ENCODE data around the gene ING3. TPM values are rescaled to one million over a fixed set of nuclear protein-coding genes. Genes with fewer than 3 reads are reported as not detected.
"Not testable (repeated sequence)": the region's sequence is repeated elsewhere in the genome, so short reads cannot be mapped to it uniquely, and the experiment has no call there.

The ING3 gene
- total and polyA plus RNA-seq, 10 donors, result 10.2 to 40.9 (median 29.1) TPM

DNA sequence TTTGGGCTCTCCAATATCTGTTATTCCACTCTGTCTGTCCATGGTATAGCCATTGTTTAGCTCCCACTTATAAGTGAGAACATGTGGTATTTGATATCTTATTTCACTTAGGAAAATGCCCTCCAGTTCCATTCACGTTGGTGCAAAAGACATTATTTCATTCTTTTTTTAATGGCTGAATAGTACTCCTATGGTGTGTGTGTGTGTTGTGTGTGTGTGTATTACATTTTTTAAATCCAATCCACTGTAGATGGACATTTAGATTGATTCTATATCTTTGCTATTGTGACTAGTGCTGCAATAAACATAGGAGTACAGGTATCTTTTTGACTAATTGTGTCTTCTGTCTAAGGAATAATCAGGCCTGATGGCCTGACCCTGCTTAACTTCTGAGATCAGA lies 30.5 kb downstream of the ING3 start:
- DNase-seq, result no peak
- WGBS, 5 donors, result 74 to 100% (median 90%) methylated on average over 1 of the region's 1 CpG
- Histone ChIP-seq H3K4me3 (no peak overlapping the region), H3K9me3 (no peaks in the 10 kb centered on the region), H3K27me3 (replicated peaks in 1 of 7) (no peaks in the 10 kb centered on the region), H3K36me3 (peaks cover 0 to 16% (median 4%) of the 10 kb centered on the region in 6 donors), H3K4me1 (no peaks in the 10 kb centered on the region), H3K27ac (no peak overlapping the region)
- TF ChIP-seq, protein P1, sequence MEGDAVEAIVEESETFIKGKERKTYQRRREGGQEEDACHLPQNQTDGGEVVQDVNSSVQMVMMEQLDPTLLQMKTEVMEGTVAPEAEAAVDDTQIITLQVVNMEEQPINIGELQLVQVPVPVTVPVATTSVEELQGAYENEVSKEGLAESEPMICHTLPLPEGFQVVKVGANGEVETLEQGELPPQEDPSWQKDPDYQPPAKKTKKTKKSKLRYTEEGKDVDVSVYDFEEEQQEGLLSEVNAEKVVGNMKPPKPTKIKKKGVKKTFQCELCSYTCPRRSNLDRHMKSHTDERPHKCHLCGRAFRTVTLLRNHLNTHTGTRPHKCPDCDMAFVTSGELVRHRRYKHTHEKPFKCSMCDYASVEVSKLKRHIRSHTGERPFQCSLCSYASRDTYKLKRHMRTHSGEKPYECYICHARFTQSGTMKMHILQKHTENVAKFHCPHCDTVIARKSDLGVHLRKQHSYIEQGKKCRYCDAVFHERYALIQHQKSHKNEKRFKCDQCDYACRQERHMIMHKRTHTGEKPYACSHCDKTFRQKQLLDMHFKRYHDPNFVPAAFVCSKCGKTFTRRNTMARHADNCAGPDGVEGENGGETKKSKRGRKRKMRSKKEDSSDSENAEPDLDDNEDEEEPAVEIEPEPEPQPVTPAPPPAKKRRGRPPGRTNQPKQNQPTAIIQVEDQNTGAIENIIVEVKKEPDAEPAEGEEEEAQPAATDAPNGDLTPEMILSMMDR (IDR thresholded peaks at IDR 0.05 in 8 of 11, conservative IDR thresholded peaks at IDR 0.05 in 3 of 11), result no peak
- TF ChIP-seq POLR2A (IDR thresholded peaks at IDR 0.05), result no peak
- TF ChIP-seq POLR2AphosphoS5 (IDR thresholded peaks at IDR 0.05), result no peak
- intact Hi-C loops (cut with DNase I; ENCODE audit: low total_unique reads), result no loop called here

DNA sequence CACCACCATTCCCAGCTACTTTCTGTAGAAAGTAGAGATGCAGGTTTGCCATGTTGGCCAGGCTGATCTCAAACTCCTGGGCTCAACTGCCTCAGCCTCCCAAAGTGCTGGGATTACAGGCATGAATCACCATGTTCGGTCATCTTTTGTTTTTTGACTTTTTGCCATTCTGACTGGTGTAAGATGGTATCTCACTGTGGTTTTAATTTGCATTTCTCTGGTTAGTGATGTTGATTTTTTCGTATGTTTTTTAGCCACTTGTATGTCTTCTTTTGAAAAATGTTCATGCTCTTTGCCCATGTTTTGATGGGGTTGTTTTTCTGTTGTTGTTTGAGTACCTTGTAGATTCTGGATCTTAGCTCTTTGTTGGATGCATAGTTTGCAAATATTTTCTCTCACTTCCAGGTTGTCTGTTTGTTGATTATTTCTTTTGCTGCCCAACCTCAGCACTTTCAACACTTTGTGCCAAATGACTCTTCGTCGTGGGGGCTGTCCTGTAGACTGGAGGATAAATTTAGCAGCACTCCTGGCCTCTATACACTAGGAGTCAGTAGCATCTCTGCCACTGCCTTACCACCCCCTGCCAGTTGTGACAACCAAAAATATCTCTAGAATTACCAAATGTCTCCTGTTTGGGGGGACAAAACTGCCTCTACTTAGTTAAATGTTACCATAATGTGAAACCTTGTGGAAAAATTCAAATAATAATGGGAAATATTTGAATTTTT lies 31.5 kb downstream of the ING3 start:
- Histone ChIP-seq H3K27ac (no peak overlapping the region), H3K9me3 (no peaks in the 10 kb centered on the region), H3K4me3 (no peak overlapping the region), H3K4me1 (no peaks in the 10 kb centered on the region), H3K36me3 (peaks cover 0 to 7% (median 0%) of the 10 kb centered on the region in 6 donors), H3K27me3 (replicated peaks in 1 of 7) (no peaks in the 10 kb centered on the region)
- TF ChIP-seq POLR2A (IDR thresholded peaks at IDR 0.05) (no peak), POLR2AphosphoS5 (IDR thresholded peaks at IDR 0.05) (no peak)
- TF ChIP-seq, protein P1 (IDR thresholded peaks at IDR 0.05 in 8 of 11, conservative IDR thresholded peaks at IDR 0.05 in 3 of 11), result no peak
- DNase-seq, result no peak
- WGBS, 5 donors, result 65 to 82% (median 73%) methylated on average over 4 of the region's 4 CpGs
- intact Hi-C loops (cut with DNase I; ENCODE audit: low total_unique reads), result no loop called here

DNA sequence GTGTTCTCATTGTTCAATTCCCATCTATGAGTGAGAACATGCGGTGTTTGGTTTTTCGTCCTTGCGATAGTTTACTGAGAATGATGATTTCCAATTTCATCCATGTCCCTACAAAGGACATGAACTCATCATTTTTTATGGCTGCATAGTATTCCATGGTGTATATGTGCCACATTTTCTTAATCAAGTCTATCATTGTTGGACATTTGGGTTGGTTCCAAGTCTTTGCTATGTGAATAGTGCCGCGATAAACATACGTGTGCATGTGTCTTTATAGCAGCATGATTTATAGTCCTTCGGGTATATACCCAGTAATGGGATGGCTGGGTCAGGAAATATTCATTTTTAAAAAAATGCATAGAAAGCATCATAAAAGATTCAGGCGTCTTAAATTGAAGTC lies 33.0 kb downstream of the ING3 start:
- H3K9me3 ChIP-seq; H3K36me3 ChIP-seq; H3K27ac ChIP-seq; DNase-seq; H3K4me3 ChIP-seq; intact Hi-C loops (cut with DNase I; ENCODE audit: low total_unique reads); H3K27me3 ChIP-seq (replicated peaks in 1 of 7): not testable (repeated sequence)
- H3K4me1 ChIP-seq, result peaks cover 8 to 14% (median 13%) of the 10 kb centered on the region in 6 donors
- WGBS, 5 donors, result 94 to 98% (median 95%) methylated on average over 5 of the region's 8 CpGs

DNA sequence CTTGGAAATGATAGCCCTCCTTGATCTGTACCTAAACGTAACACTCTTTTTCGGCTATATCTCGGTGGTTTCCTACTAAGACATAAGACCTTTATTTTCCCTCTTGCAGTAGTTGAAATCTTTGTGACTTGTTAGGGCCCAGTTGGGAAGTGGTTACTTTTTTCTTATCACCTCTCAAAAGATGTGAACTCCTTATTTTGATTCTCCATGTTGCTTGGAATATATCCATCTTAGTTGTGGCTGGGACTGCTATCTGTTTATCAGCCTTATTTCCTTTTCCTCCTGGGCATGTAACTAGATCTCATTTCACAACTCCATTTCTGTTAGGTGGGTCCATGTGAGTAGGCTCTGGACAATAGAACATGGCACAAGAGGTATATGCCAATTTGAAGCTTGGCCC lies 33.8 kb downstream of the ING3 start:
- H3K27me3 ChIP-seq (replicated peaks in 1 of 7), result peaks cover 0 to 18% (median 3%) of the 10 kb centered on the region in 7 donors
- 66 to 91% (median 87%) methylated on average over 3 of the region's 3 CpGs for WGBS, 5 donors
- no peak overlapping the region for H3K27ac ChIP-seq
- no peak for DNase-seq
- H3K9me3 ChIP-seq, result no peaks in the 10 kb centered on the region
- intact Hi-C loops (cut with DNase I; ENCODE audit: low total_unique reads), result no loop called here
- peaks cover 8 to 22% (median 19%) of the 10 kb centered on the region in 6 donors for H3K4me1 ChIP-seq
- no peak overlapping the region for H3K4me3 ChIP-seq
- H3K36me3 ChIP-seq, result no peaks in the 10 kb centered on the region
- TF ChIP-seq, protein P1 (IDR thresholded peaks at IDR 0.05 in 8 of 11, conservative IDR thresholded peaks at IDR 0.05 in 3 of 11), result no peak
- no peak for TF ChIP-seq POLR2A (IDR thresholded peaks at IDR 0.05)
